Thyroid gland (tissue), 4 donors: Measurements from ENCODE around the gene NNAT. TPM values are rescaled to one million over a fixed set of nuclear protein-coding genes. Genes with fewer than 3 reads are reported as not detected.

Experiments used
- DNase-seq, 2 donors: peaks; one replicate each; pipeline ENCODE4 v3.0.0-alpha.2; 2019
- H3K27ac ChIP-seq, 3 donors: fragments of 200-600 bp; sonication (generic); 1 replicate in 2 of 3; 2 replicates in 1 of 3; pipeline ENCODE4 v1.5.1; 2016 to 2019; ENCODE audit warnings: mild to moderate bottlenecking in 1 of 3, moderate library complexity in 1 of 3
- H3K27me3 ChIP-seq: fragments of 200-600 bp; sonication (generic); one replicate; pipeline ENCODE4 v1.5.1; 2019
- H3K36me3 ChIP-seq, 2 donors: fragments of 200-600 bp; sonication (generic); one replicate each; pipeline ENCODE4 v1.5.1; 2016 to 2019
- H3K4me1 ChIP-seq, 2 donors: fragments of 200-600 bp; sonication (generic); one replicate each; pipeline ENCODE4 v1.5.1; 2017 to 2019
- H3K4me3 ChIP-seq, 3 donors: fragments of 200-600 bp; sonication (generic); replicated peaks in 1 of 3; 1 replicate in 2 of 3; 2 replicates in 1 of 3; pipeline ENCODE4 v1.5.1; 2016; ENCODE audit warnings: mild to moderate bottlenecking in 1 of 3
- H3K9me3 ChIP-seq: fragments of 200-600 bp; sonication (generic); one replicate; pipeline ENCODE4 v1.5.1; 2017
- CTCF ChIP-seq, 6 experiments: fragments of 200-600 bp in 3 of 6; fragments of 450-650 bp in 3 of 6; sonication (generic) in 3 of 6; IDR thresholded peaks; one replicate each; pipeline ENCODE4 v1.5.1; 2016 to 2019; ENCODE audit warnings: antibody characterized with exemption in 6 of 6, mild to moderate bottlenecking in 2 of 6, inconsistent platforms in 1 of 6, moderate library complexity in 1 of 6
- POLR2A ChIP-seq, 2 donors: fragments of 450-650 bp; IDR thresholded peaks; one replicate each; pipeline ENCODE4 v1.6.1; 2017; ENCODE audit warnings: antibody characterized with exemption in 2 of 2, mild to moderate bottlenecking in 2 of 2, moderate library complexity in 1 of 2
- WGBS, 2 donors: methylation state at CpG; one replicate each; pipeline ENCODE4 v1.1.5; 2017; 5-methylcytosine and 5-hydroxymethylcytosine counted together
- intact Hi-C: fragments of 100-400 bp; cut with DNase I; formaldehyde crosslinking; loops from one replicate; pipeline ENCODE4 v1.15.1; 2023
- total RNA-seq, 4 donors: library from RNA; depleted of rRNA; stranded (reverse); fragments of >200 nt; gene quantifications; one replicate each; pipeline ENCODE4 v1.2.3, GENCODE V29; 2016

NNAT gene
- total RNA-seq, 4 donors from 2014 or later, result 0.45 to 4.9 (median 1.6) TPM

GRCh38 chr20:37501940-37502339 lies 19.1 kb upstream of the NNAT start:
- Histone ChIP-seq H3K36me3 (no peaks in the 10 kb centered on the region), H3K9me3 (no peaks in the 10 kb centered on the region), H3K27me3 (no peaks in the 10 kb centered on the region), H3K4me1 (peaks cover 0 to 7% of the 10 kb centered on the region in 2 donors), H3K4me3 (no peak overlapping the region), H3K27ac (no peak overlapping the region)
- no peak for DNase-seq
- no peak for TF ChIP-seq POLR2A (IDR thresholded peaks at IDR 0.05)
- no peak for TF ChIP-seq CTCF (IDR thresholded peaks at IDR 0.05)
- WGBS, 2 donors, result 82 to 87% methylated on average over 7 of the region's 7 CpGs
- intact Hi-C loops, result no loop called here

GRCh38 chr20:37502654-37503053 lies 18.4 kb upstream of the NNAT start:
- TF ChIP-seq POLR2A (IDR thresholded peaks at IDR 0.05), result no peak
- TF ChIP-seq CTCF (IDR thresholded peaks at IDR 0.05), result no peak
- intact Hi-C loops, result no loop called here
- Histone ChIP-seq H3K36me3 (no peaks in the 10 kb centered on the region), H3K4me3 (no peak overlapping the region), H3K27ac (no peak overlapping the region), H3K4me1 (peaks cover 0 to 7% of the 10 kb centered on the region in 2 donors), H3K27me3 (no peaks in the 10 kb centered on the region), H3K9me3 (no peaks in the 10 kb centered on the region)
- WGBS, 2 donors, result 88 to 90% methylated on average over 2 of the region's 2 CpGs
- DNase-seq, result no peak

- no peak overlapping the region for H3K27ac ChIP-seq
- no peak overlapping the region for H3K4me3 ChIP-seq
- intact Hi-C loops, result no loop called here
- H3K9me3 ChIP-seq, result no peaks in the 10 kb centered on the region
- no peak for TF ChIP-seq CTCF (IDR thresholded peaks at IDR 0.05)
- no peak for TF ChIP-seq POLR2A (IDR thresholded peaks at IDR 0.05)
- H3K4me1 ChIP-seq, result peaks cover 0 to 7% of the 10 kb centered on the region in 2 donors
- H3K27me3 ChIP-seq, result no peaks in the 10 kb centered on the region
- 87 to 93% methylated on average over 3 of the region's 3 CpGs for WGBS, 2 donors
- peaks cover 0 to under 1% of the 10 kb centered on the region in 2 donors for H3K36me3 ChIP-seq
- no peak for DNase-seq
Observed at GRCh38 chr20:37503256-37503927, 17.7 kb upstream of the NNAT start.

GRCh38 chr20:37504404-37505096 lies 16.5 kb upstream of the NNAT start:
- no peak for TF ChIP-seq POLR2A (IDR thresholded peaks at IDR 0.05)
- TF ChIP-seq CTCF (IDR thresholded peaks at IDR 0.05), result no peak
- H3K4me3 ChIP-seq, result no peak overlapping the region
- peaks cover 0 to 7% of the 10 kb centered on the region in 2 donors for H3K4me1 ChIP-seq
- WGBS, 2 donors, result 73 to 87% methylated on average over 3 of the region's 3 CpGs
- DNase-seq, result no peak
- H3K27me3 ChIP-seq, result no peaks in the 10 kb centered on the region
- no peaks in the 10 kb centered on the region for H3K9me3 ChIP-seq
- H3K36me3 ChIP-seq, result peaks cover 0 to 7% of the 10 kb centered on the region in 2 donors
- no peak overlapping the region for H3K27ac ChIP-seq
- intact Hi-C loops, result no loop called here
